H1 (cell line): ENCODE data around the gene SERGEF.

ENCODE experiments used
- CEBPB ChIP-seq: IDR thresholded peaks from 2 replicates; pipeline ENCODE4 v1.6.1; 2012; ENCODE audit warnings: low read depth, low read length
- CREB1 ChIP-seq: IDR thresholded peaks from 2 replicates; pipeline ENCODE4 v1.6.1; 2012; ENCODE audit warnings: inconsistent platforms
- HDAC2 ChIP-seq, 2 experiments: fragments of 300-600 bp in 1 of 2; sonication (generic) in 1 of 2; IDR thresholded peaks; 2 replicates each; pipeline ENCODE4 v1.6.1; 2011 to 2012; ENCODE audit warnings: low read depth in 2 of 2, low read length in 2 of 2, mild to moderate bottlenecking in 2 of 2, moderate library complexity in 2 of 2, borderline replicate concordance in 1 of 2, inconsistent platforms in 1 of 2
- POLR2A ChIP-seq, 2 experiments: IDR thresholded peaks; 1 replicate in 1 of 2; 2 replicates in 1 of 2; pipeline ENCODE4 v1.6.1; 2011; ENCODE audit warnings: low read depth in 2 of 2, low read length in 2 of 2, mild to moderate bottlenecking in 2 of 2; ENCODE audit errors: control extremely low read depth in 1 of 2
- RAD21 ChIP-seq, 2 experiments: IDR thresholded peaks in 1 of 2; conservative IDR thresholded peaks in 1 of 2; 2 replicates each; pipeline ENCODE4 v1.6.1; 2011; ENCODE audit warnings: low read depth in 2 of 2, low read length in 2 of 2, improper control_type of control experiment in 1 of 2, inconsistent platforms in 1 of 2, mild to moderate bottlenecking in 1 of 2, moderate library complexity in 1 of 2
- SIRT6 ChIP-seq: IDR thresholded peaks from one replicate; pipeline ENCODE4 v1.7.1; 2012; ENCODE audit warnings: low read length, inconsistent platforms
- YY1 ChIP-seq: IDR thresholded peaks from 2 replicates; pipeline ENCODE4 v1.6.1; 2011; ENCODE audit warnings: low read depth, mild to moderate bottlenecking, low read length
- ZNF274 ChIP-seq: IDR thresholded peaks from 2 replicates; pipeline ENCODE4 v1.7.0; 2012; ENCODE audit warnings: low read length, borderline replicate concordance; ENCODE audit errors: extremely low read depth
- TF ChIP-seq, protein P1 (sequence below), 3 experiments: IDR thresholded peaks; 1 replicate in 2 of 3; 2 replicates in 1 of 3; pipeline versions ENCODE4 v1.5.1 to v1.6.1; 2011; ENCODE audit warnings: low read length in 3 of 3, mild to moderate bottlenecking in 3 of 3, inconsistent platforms in 2 of 3, low read depth in 1 of 3, moderate library complexity in 1 of 3; ENCODE audit not compliant: insufficient read depth in 1 of 3; ENCODE audit errors: control extremely low read depth in 1 of 3

- no peak for TF ChIP-seq YY1
- no peak for TF ChIP-seq SIRT6
- no peak for TF ChIP-seq HDAC2 (IDR thresholded peaks at IDR 0.05; ENCODE audit: borderline replicate concordance in 1 of 2, low read depth in 2 of 2, low read length in 2 of 2)
- TF ChIP-seq, protein P1, sequence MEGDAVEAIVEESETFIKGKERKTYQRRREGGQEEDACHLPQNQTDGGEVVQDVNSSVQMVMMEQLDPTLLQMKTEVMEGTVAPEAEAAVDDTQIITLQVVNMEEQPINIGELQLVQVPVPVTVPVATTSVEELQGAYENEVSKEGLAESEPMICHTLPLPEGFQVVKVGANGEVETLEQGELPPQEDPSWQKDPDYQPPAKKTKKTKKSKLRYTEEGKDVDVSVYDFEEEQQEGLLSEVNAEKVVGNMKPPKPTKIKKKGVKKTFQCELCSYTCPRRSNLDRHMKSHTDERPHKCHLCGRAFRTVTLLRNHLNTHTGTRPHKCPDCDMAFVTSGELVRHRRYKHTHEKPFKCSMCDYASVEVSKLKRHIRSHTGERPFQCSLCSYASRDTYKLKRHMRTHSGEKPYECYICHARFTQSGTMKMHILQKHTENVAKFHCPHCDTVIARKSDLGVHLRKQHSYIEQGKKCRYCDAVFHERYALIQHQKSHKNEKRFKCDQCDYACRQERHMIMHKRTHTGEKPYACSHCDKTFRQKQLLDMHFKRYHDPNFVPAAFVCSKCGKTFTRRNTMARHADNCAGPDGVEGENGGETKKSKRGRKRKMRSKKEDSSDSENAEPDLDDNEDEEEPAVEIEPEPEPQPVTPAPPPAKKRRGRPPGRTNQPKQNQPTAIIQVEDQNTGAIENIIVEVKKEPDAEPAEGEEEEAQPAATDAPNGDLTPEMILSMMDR (IDR thresholded peaks at IDR 0.05; ENCODE audit: control extremely low read depth in 1 of 3, insufficient read depth in 1 of 3, low read depth in 1 of 3, low read length in 3 of 3), result no peak
- no peak for TF ChIP-seq RAD21 (IDR thresholded peaks at IDR 0.05 in 1 of 2, conservative IDR thresholded peaks at IDR 0.05 in 1 of 2; ENCODE audit: low read depth in 2 of 2, low read length in 2 of 2)
- TF ChIP-seq CEBPB, result no peak
- TF ChIP-seq POLR2A (IDR thresholded peaks at IDR 0.05; ENCODE audit: control extremely low read depth in 1 of 2, low read depth in 2 of 2, low read length in 2 of 2), result no peak
- no peak for TF ChIP-seq CREB1
- no peak for TF ChIP-seq ZNF274
Observed at GRCh38 chr11:17859552-17859951, 153.3 kb downstream of the SERGEF start.
